ENCODE measurements around the gene ATXN1.

- TF ChIP-seq CSRNP3 (CRISPR knock-in tag; IDR thresholded peaks at IDR 0.05) = no peak
- TF ChIP-seq ARNTL (CRISPR knock-in tag; IDR thresholded peaks at IDR 0.05; ENCODE audit: borderline replicate concordance, low read depth) = no peak
- no peak for TF ChIP-seq CSDC2 (CRISPR knock-in tag; IDR thresholded peaks at IDR 0.05)
- no peak for TF ChIP-seq TCF4 (CRISPR knock-in tag; IDR thresholded peaks at IDR 0.05; ENCODE audit: borderline replicate concordance)
- no peak for TF ChIP-seq PATZ1 (CRISPR knock-in tag; IDR thresholded peaks at IDR 0.05; ENCODE audit: borderline replicate concordance)
- no peak for TF ChIP-seq TOX (CRISPR knock-in tag; IDR thresholded peaks at IDR 0.05; ENCODE audit: borderline replicate concordance)
- TF ChIP-seq ISL1 (CRISPR knock-in tag; IDR thresholded peaks at IDR 0.05) = no peak
- no peak for TF ChIP-seq ZNF70 (CRISPR knock-in tag; IDR thresholded peaks at IDR 0.05)
- TF ChIP-seq ESRRG (CRISPR knock-in tag; IDR thresholded peaks at IDR 0.05) = no peak
- TF ChIP-seq, protein P1, sequence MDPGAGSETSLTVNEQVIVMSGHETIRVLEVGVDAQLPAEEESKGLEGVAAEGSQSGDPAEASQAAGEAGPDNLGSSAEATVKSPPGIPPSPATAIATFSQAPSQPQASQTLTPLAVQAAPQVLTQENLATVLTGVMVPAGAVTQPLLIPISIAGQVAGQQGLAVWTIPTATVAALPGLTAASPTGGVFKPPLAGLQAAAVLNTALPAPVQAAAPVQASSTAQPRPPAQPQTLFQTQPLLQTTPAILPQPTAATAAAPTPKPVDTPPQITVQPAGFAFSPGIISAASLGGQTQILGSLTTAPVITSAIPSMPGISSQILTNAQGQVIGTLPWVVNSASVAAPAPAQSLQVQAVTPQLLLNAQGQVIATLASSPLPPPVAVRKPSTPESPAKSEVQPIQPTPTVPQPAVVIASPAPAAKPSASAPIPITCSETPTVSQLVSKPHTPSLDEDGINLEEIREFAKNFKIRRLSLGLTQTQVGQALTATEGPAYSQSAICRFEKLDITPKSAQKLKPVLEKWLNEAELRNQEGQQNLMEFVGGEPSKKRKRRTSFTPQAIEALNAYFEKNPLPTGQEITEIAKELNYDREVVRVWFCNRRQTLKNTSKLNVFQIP (CRISPR knock-in tag; IDR thresholded peaks at IDR 0.05; ENCODE audit: borderline replicate concordance, low read depth) = no peak
These were observed 238.3 kb downstream of the ATXN1 start for GRCh38 chr6:16522937-16523336.
